ENCODE measurements around the gene KRT33A. TPM values are rescaled to one million over a fixed set of nuclear protein-coding genes. Genes with fewer than 3 reads are reported as not detected.
A peak's percentile ranks its signal among the peaks of the same experiment; 100 is the strongest.

Gene KRT33A
- total and polyA plus RNA-seq, 2 of the 8 experiments (the other 6 are each of a cell fraction or from before 2014, with no cell fraction given) = not detected

- H3K18ac ChIP-seq (ENCODE audit: extremely low read depth, low read length) = no peak overlapping the region
- WGBS, 2 experiments (ENCODE audit: extremely low coverage in 1 of 2, insufficient coverage in 1 of 2, insufficient read length in 1 of 2, insufficient replicate concordance in 2 of 2, low coverage in 1 of 2, low lambda C conversion rate in 2 of 2, missing lambda C conversion rate in 1 of 2) = 75% methylated on average over 16 of the region's 16 CpGs; no CpG with 5 or more reads in 1 of the 2 experiments
- no peaks in the 10 kb centered on the region; a peak in 1 of 7 replicates for H3K4me1 ChIP-seq (replicated peaks in 1 of 4; ENCODE audit: control insufficient read depth in 3 of 4, insufficient read depth in 4 of 4, low read length in 3 of 4)
- no peak overlapping the region for H2BK120ac ChIP-seq (replicated peaks; ENCODE audit: low read depth, low read length)
- no peak overlapping the region for H2AFZ ChIP-seq (ENCODE audit: low read length)
- no peak overlapping the region for H2AK5ac ChIP-seq (ENCODE audit: low read depth, low read length)
- H3K14ac ChIP-seq (ENCODE audit: insufficient read length) = no peak overlapping the region
- DNase-seq (ENCODE audit: low read depth in 1 of 2, low spot score in 2 of 2) = peak; percentile 10 to 61
- no peaks in the 10 kb centered on the region for H3K79me2 ChIP-seq (ENCODE audit: control insufficient read depth in 1 of 2, insufficient read depth in 2 of 2, low read length in 2 of 2)
- H2BK12ac ChIP-seq (ENCODE audit: low read depth, low read length) = 0 out of 2 replicates have a peak overlapping the region, but pooled peaks have one; percentile 27
- no peak overlapping the region for H3K23ac ChIP-seq (ENCODE audit: insufficient read length)
- H3K27me3 ChIP-seq (replicated peaks in 1 of 4; ENCODE audit: control insufficient read depth in 3 of 4, extremely low read depth in 1 of 4, insufficient read depth in 3 of 4, low read length in 3 of 4) = no peaks in the 10 kb centered on the region
- H4K5ac ChIP-seq (ENCODE audit: insufficient read length, low read depth, low read length) = no peak overlapping the region
- no peak overlapping the region for H2BK15ac ChIP-seq (ENCODE audit: low read length)
- no peaks in the 10 kb centered on the region for H3K36me3 ChIP-seq (ENCODE audit: control insufficient read depth in 2 of 4, insufficient read depth in 4 of 4, low read length in 3 of 4)
- H4K91ac ChIP-seq (replicated peaks; ENCODE audit: insufficient read length, low read length) = no peak overlapping the region
- H3K9ac ChIP-seq (replicated peaks in 1 of 4; ENCODE audit: extremely low read depth in 1 of 4, low read depth in 3 of 4, low read length in 3 of 4) = no peak overlapping the region
- H3K9me3 ChIP-seq (ENCODE audit: insufficient read depth in 2 of 2, low read depth in 1 of 2, low read length in 1 of 2) = 0 out of 4 replicates have a peak, but pooled peaks cover 0 to 5% of the 10 kb centered on the region in 2 experiments
- no peak overlapping the region for H3K4me3 ChIP-seq (ENCODE audit: extremely low read depth in 1 of 4, insufficient read depth in 2 of 4, low read depth in 3 of 4, low read length in 4 of 4)
- H3K56ac ChIP-seq (replicated peaks; ENCODE audit: insufficient read length, low read depth, low read length) = no peak overlapping the region
- TF ChIP-seq CTCF (IDR thresholded peaks at IDR 0.05; ENCODE audit: control extremely low read depth in 1 of 3, insufficient read depth in 1 of 3, low read depth in 1 of 3, low read length in 3 of 3) = peak; percentile 69 to 75 (median 69)
- no peak for TF ChIP-seq CTBP2 (IDR thresholded peaks at IDR 0.05; ENCODE audit: borderline replicate concordance, insufficient read depth, insufficient read length, low read length)
- TF ChIP-seq CEBPB (IDR thresholded peaks at IDR 0.05; ENCODE audit: low read depth, low read length) = no peak
- TF ChIP-seq RAD21 (IDR thresholded peaks at IDR 0.05 in 1 of 2, conservative IDR thresholded peaks at IDR 0.05 in 1 of 2; ENCODE audit: low read depth in 2 of 2, low read length in 2 of 2) = peak; percentile 60 to 78
- ChIA-PET CTCF (ENCODE audit: partially characterized antibody) (interaction anchor here (0.7 to 3.7 kb wide), 16 partner anchors 8 to 410 kb away, joined by 3 to 31 read pairs (median 3); no protein-coding TSS in a partner anchor), POLR2A (ENCODE audit: partially characterized antibody) (no interaction called here)
- no peak overlapping the region for H2BK5ac ChIP-seq (ENCODE audit: low read depth, low read length)
- H3K4ac ChIP-seq (replicated peaks; ENCODE audit: insufficient read length, low read depth, low read length) = no peak overlapping the region
- H3K23me2 ChIP-seq (ENCODE audit: low read depth, low read length) = no peaks in the 10 kb centered on the region
- H2BK20ac ChIP-seq (ENCODE audit: low read length) = no peak overlapping the region
- no peak overlapping the region for H3K4me2 ChIP-seq (ENCODE audit: insufficient read depth in 1 of 2, low read depth in 2 of 2, low read length in 2 of 2)
- H4K20me1 ChIP-seq (replicated peaks in 1 of 2; ENCODE audit: control insufficient read depth in 1 of 2, insufficient read depth in 2 of 2, low read length in 2 of 2) = no peaks in the 10 kb centered on the region
- peak; percentile 7 for FAIRE-seq
- no peak overlapping the region for H3K27ac ChIP-seq (ENCODE audit: low read depth, low read length)
- H4K8ac ChIP-seq (ENCODE audit: extremely low read depth, insufficient read depth, low read length) = peak overlapping the region; percentile 53; the same call in 1 of the 2 replicates
- H3K79me1 ChIP-seq (ENCODE audit: low read depth, low read length) = no peaks in the 10 kb centered on the region
These were observed 26.2 kb downstream of the KRT33A start for GRCh38 chr17:41324180-41325075.

All from H1 (cell line).